LNCaP clone FGC (cell line): Measurements from ENCODE around the gene C19orf85.

ENCODE experiments used
- DNase-seq: peaks from one replicate; pipeline ENCODE4 v3.0.0-alpha.2; 2011; ENCODE audit warnings: low read depth
- H3K4me3 ChIP-seq: 2 replicates; pipeline ENCODE4 v1.5.1; 2011; ENCODE audit warnings: mild to moderate bottlenecking, low read depth, low read length, control low read depth
- TF ChIP-seq, protein P1 (sequence below): IDR thresholded peaks from 2 replicates; pipeline ENCODE4 v1.5.1; 2012; ENCODE audit warnings: mild to moderate bottlenecking; ENCODE audit not compliant: control insufficient read depth, insufficient read depth; ENCODE audit errors: extremely low read depth

The C19orf85 gene

DNA sequence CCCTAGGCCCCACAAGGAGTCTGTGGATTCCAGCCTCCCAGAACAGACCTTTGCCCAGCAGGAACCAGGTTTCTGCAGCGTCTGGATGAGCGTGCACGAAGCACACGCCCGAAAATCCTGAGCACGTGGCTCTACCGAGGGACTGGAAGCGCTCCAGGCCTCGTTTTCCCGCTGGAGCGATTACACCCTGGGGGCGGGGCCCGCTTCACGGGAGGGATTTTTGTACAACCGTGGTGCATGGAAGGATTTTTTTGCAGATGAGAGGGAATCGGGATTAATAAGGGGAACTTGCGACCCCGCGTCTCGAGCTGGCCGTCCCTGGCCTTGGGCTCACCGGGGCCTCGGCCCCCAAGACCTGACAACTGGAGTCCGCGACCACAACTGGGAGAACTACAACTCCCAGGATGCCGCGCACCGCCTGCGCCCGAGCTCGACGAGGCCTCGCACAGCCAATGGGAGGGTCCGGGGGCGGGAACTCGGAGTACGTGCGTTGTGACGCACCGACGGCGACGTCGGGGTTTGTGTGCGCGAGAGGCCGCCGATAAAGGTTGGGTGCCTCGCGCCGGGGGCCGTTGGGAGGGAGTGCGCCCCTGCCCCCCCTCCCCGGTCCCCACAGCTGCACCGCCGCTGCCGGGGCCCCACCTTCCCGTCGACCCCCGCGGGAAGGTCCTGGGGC lies 11.7 kb upstream of the C19orf85 start, which contains the start of gene ZNF628:
Gene ZNF628 (plus strand): TSS at position 518 of the 676 bp plus-strand sequence. CDS start 3,294 bp downstream, outside the sequence.
- DNase-seq = peak; percentile 96
- TF ChIP-seq, protein P1, sequence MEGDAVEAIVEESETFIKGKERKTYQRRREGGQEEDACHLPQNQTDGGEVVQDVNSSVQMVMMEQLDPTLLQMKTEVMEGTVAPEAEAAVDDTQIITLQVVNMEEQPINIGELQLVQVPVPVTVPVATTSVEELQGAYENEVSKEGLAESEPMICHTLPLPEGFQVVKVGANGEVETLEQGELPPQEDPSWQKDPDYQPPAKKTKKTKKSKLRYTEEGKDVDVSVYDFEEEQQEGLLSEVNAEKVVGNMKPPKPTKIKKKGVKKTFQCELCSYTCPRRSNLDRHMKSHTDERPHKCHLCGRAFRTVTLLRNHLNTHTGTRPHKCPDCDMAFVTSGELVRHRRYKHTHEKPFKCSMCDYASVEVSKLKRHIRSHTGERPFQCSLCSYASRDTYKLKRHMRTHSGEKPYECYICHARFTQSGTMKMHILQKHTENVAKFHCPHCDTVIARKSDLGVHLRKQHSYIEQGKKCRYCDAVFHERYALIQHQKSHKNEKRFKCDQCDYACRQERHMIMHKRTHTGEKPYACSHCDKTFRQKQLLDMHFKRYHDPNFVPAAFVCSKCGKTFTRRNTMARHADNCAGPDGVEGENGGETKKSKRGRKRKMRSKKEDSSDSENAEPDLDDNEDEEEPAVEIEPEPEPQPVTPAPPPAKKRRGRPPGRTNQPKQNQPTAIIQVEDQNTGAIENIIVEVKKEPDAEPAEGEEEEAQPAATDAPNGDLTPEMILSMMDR = no peak

DNA sequence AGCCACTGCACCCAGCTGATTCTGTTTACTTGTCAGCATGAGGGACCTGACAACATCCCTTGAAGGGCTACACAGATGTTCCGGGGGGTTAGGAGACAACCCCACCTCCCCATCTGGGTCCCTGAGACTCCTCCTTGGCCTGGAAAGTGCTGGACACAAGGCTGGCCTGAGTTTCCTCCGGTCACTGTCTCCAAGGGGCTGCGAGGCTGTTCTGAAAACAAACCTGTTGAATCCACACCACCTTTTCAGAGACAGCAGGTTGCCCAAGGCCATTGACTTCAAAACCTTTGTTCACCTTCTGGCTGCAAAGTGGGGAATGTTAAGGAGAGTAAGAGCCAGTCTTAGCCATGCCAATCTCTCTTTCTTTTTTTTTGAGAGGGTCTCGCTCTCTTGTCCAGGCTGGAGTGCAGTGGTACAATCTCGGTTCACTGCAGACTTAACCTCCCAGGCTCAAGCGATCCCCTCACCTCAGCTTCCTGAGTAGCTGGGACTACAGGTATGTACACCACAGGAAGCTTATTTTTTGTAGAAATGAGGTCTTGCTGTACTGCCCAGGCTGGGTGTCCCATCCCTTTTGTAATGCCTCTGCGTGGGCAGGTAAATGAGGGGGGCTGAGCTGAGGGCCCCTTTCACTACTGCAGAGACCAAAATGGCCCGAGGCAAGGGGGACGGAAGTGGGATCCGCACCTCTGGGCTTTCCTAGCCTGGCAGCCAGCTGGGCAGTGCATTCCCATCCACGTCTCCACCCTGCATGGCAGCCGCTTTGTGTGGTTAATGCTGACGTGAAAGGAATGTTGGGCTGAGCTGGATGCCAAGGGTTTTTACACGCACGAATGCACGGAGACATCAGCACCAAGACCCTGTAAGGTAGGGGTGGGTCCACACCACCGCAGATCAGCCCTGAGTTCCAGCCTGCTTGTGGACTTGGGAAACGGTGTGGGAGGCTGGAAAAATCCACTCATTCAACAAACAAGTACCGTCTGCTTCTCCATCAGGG lies 10.0 kb upstream of the C19orf85 start:
- TF ChIP-seq, protein P1 = no peak
- H3K4me3 ChIP-seq = no peak overlapping the region
- DNase-seq = no peak

More for the DNA sequence above, 11.7 kb upstream of the C19orf85 start, which contains the start of gene ZNF628:
- H3K4me3 ChIP-seq = peak within 1 kb of the TSS; percentile 86

DNA sequence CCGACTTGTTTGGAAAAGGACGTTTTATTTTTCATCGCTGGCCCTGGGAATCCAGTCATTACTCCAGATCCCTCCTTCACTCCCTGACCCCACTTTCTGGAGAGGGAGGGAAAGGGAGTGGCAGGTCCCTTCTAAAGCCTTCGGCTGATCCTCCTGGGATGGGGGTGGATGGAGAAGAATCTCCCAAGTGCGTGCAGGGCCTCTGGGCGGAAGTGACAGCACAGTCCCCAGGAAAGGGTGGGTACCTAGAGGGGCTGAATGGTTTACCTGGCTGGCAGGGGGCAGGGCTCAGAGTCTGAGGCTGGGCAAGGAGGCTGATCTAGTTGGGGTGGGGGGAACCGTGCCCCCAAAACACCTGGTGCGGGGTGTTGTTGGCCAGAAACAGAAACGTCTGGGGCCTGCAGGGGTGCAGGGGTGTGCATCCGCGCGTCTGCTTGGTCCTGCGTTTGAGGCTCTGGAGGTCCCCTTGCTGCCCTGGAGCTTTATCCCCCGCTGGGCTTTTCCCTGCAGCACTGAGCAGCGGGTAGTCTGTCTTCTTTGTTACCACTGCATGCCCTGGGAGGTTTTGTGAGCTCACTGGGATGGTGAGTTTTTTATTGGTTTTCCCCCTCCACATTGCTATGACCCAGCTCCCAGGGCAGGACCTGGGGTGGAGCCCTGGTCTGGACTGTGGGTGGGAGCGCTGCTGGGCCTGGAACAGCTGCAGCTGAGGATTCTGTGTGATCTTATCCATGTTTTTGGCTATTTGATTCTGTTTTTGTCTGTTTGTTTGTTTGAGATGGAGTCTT lies 8.9 kb upstream of the C19orf85 start:
- DNase-seq = no peak
- TF ChIP-seq, protein P1 = no peak
- H3K4me3 ChIP-seq = no peak overlapping the region

DNA sequence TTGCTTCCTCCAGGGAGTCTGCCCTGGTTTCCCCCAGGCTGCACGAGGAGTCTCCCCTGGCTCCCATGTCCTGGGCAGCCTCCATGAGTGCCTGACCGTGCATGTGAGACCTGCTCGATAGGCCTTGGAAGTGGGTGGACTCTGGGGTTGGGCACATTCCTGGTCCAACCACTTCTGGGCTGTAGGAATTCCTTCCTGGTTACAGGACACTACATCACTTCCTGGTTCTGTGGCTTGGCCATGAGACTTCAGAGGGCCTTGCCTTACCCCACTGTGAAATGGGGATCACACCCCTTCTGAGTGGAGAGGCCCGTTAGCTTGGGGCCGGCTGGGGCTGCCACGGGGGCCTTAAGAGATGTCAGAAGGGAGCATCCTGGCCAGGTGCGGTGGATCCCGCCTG lies 7.9 kb upstream of the C19orf85 start:
- DNase-seq = no peak
- H3K4me3 ChIP-seq = no peak overlapping the region
- TF ChIP-seq, protein P1 = no peak

DNA sequence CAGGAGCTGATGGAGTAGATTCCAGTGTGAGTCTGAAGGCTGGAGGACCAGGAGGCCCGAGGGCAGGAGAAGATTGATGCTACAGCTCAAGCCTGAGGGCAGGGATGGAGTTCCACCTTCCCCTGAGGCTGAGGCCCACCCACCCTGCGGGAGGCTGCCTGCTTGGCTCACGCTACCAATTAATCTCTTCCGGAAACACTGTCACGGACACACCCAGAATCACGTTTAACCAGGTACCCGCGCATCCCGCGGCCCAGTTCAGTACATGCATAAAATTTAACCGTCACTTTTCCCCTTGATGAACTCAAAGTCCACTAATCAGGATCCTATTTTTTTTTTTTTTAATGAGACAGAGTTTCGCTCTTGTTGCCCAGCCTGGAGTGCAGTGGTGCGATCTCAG lies 6.7 kb upstream of the C19orf85 start:
- DNase-seq = no peak
- H3K4me3 ChIP-seq = no peak overlapping the region
- TF ChIP-seq, protein P1 = no peak

DNA sequence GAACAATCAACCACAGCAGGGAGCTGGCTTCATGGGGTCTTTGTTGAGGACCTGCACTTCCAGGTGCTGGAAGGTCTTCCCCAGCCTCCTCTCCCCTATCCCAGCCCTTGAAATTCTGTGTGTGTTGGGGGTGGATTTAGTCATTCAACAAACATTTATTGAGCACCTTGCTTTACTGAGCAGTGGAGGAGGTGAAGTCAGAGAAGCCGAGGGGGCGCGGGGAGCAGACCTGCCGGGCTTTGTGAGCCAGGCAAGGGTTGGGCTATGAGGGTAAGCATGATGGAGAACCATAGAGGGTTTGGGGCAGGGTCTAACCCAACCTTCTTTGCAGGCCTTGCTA lies 3.5 kb upstream of the C19orf85 start:
- TF ChIP-seq, protein P1 = no peak
- H3K4me3 ChIP-seq = no peak overlapping the region
- DNase-seq = no peak
